ENCODE results near the gene FTCDNL1.

The FTCDNL1 gene

GRCh38 chr2:199851501-199851810 is 464 bp upstream of the FTCDNL1 start:
- DNase-seq: no peak

GRCh38 chr2:199850218-199850717 is 724 bp downstream of the FTCDNL1 start:
- no peaks in the 10 kb centered on the region for H3K36me3 ChIP-seq (ENCODE audit: control insufficient read depth in 1 of 2, insufficient read depth in 2 of 2, low read length in 2 of 2)
- no peak overlapping the region for H4K91ac ChIP-seq (ENCODE audit: low read depth, low read length)
- H4K12ac ChIP-seq (ENCODE audit: low read depth, low read length): peak overlapping the region; percentile 4
- peak overlapping the region; percentile 90 for H3K4me2 ChIP-seq (ENCODE audit: low read length)
- H3K9ac ChIP-seq (ENCODE audit: low read length): peak overlapping the region; percentile 8
- no peak overlapping the region for H2BK12ac ChIP-seq (ENCODE audit: low read length)
- H2BK5ac ChIP-seq (ENCODE audit: low read depth, low read length, poor library complexity): no peak overlapping the region
- H3K4me1 ChIP-seq (ENCODE audit: control insufficient read depth in 1 of 2, insufficient read depth in 2 of 2, low read length in 2 of 2): peaks cover 0 to 2% of the 10 kb centered on the region in 2 experiments
- H2AK5ac ChIP-seq (ENCODE audit: low read length): no peak overlapping the region
- peak overlapping the region; percentile 87 for H4K8ac ChIP-seq (ENCODE audit: low read depth, low read length)
- H2BK120ac ChIP-seq (ENCODE audit: insufficient read depth, low read length, poor library complexity): no peak overlapping the region
- H3K79me1 ChIP-seq (ENCODE audit: low read length): peaks cover 4% of the 10 kb centered on the region
- no peak overlapping the region for H3K27ac ChIP-seq (ENCODE audit: low read depth, low read length)
- peaks cover 2% of the 10 kb centered on the region for H3K79me2 ChIP-seq (ENCODE audit: control insufficient read depth, insufficient read depth, low read length, poor library complexity)
- no CpG with 5 or more reads among the region's 12 CpGs for WGBS (ENCODE audit: extremely low coverage, insufficient coverage, insufficient read length)
- peak overlapping the region; percentile 78 for H3K4me3 ChIP-seq (ENCODE audit: low read depth, low read length)
- no peak overlapping the region for H3K4ac ChIP-seq (ENCODE audit: low read depth, low read length)
- peak overlapping the region; percentile 98 for H2AFZ ChIP-seq (ENCODE audit: insufficient read depth, low read length, poor library complexity)
- H3K18ac ChIP-seq (ENCODE audit: low read length): no peak overlapping the region
- DNase-seq: no peak
- H3K14ac ChIP-seq (ENCODE audit: low read length): no peak overlapping the region
- H3K27me3 ChIP-seq (ENCODE audit: insufficient read depth, low read length): no peaks in the 10 kb centered on the region
- H3K9me3 ChIP-seq (ENCODE audit: insufficient read depth, low read depth, low read length): no peaks in the 10 kb centered on the region
- no peak overlapping the region for H3K23ac ChIP-seq (ENCODE audit: low read length)

More at GRCh38 chr2:199851501-199851810, 464 bp upstream of the FTCDNL1 start:
- Histone ChIP-seq H4K91ac (ENCODE audit: low read depth, low read length) (no peak overlapping the region), H2BK5ac (ENCODE audit: low read depth, low read length, poor library complexity) (no peak overlapping the region), H3K27ac (ENCODE audit: low read depth, low read length) (no peak overlapping the region), H3K4ac (ENCODE audit: low read depth, low read length) (no peak overlapping the region), H3K23ac (ENCODE audit: low read length) (no peak overlapping the region), H3K36me3 (ENCODE audit: control insufficient read depth in 1 of 2, insufficient read depth in 2 of 2, low read length in 2 of 2) (no peaks in the 10 kb centered on the region), H3K4me1 (ENCODE audit: control insufficient read depth in 1 of 2, insufficient read depth in 2 of 2, low read length in 2 of 2) (peaks cover 0 to 2% of the 10 kb centered on the region in 2 experiments), H2AFZ (ENCODE audit: insufficient read depth, low read length, poor library complexity) (peak overlapping the region; percentile 59), H4K12ac (ENCODE audit: low read depth, low read length) (no peak overlapping the region), H2AK5ac (ENCODE audit: low read length) (no peak overlapping the region), H2BK12ac (ENCODE audit: low read length) (no peak overlapping the region), H3K4me2 (ENCODE audit: low read length) (peak overlapping the region; percentile 90), H3K79me1 (ENCODE audit: low read length) (peaks cover 4% of the 10 kb centered on the region), H3K14ac (ENCODE audit: low read length) (no peak overlapping the region), H3K18ac (ENCODE audit: low read length) (no peak overlapping the region), H3K27me3 (ENCODE audit: insufficient read depth, low read length) (no peaks in the 10 kb centered on the region), H3K4me3 (ENCODE audit: low read depth, low read length) (no peak overlapping the region), H3K9me3 (ENCODE audit: insufficient read depth, low read depth, low read length) (no peaks in the 10 kb centered on the region), H3K79me2 (ENCODE audit: control insufficient read depth, insufficient read depth, low read length, poor library complexity) (peaks cover 2% of the 10 kb centered on the region), H3K9ac (ENCODE audit: low read length) (no peak overlapping the region), H4K8ac (ENCODE audit: low read depth, low read length) (peak overlapping the region; percentile 66), H2BK120ac (ENCODE audit: insufficient read depth, low read length, poor library complexity) (no peak overlapping the region)
- no CpG with 5 or more reads among the region's 8 CpGs for WGBS (ENCODE audit: extremely low coverage, insufficient coverage, insufficient read length)

DNA sequence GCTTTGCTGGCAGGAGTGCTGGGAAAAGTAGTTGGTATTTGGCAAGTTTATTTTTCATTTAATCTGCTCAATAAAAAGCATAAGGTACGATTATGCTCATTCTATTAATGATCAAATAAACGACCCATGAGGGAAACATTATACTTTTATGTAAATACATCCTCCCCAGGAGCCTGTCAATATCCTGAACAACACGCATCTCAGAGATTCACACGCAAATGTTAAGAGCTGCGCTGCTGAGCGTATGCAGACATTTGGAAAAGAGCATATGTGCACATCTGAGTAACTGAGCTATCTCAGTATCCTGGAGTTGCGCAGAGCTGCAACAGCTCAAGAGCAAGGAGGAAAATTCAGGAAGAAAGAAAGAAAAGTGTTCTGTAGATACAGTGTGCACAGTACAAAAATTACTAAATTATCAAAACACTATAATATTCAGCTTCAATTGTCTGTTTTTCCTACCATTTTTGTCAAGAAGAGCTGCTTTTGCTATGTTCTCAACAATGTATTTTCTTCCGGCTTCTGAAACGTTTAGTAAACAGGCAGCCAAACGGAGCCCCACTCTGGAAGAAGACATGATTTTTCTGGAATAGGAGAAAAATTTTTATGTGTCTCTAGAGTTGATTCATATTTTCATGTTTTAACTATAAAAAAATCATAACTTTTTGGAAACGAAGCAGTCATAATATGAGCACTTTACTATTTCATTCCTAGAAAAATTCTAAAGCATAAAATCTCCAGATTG is 2.4 kb downstream of the FTCDNL1 start:
- Histone ChIP-seq H3K27me3 (ENCODE audit: insufficient read depth, low read length) (no peaks in the 10 kb centered on the region), H3K27ac (ENCODE audit: low read depth, low read length) (no peak overlapping the region), H4K91ac (ENCODE audit: low read depth, low read length) (no peak overlapping the region), H2AK5ac (ENCODE audit: low read length) (no peak overlapping the region), H3K9me3 (ENCODE audit: insufficient read depth, low read depth, low read length) (no peaks in the 10 kb centered on the region), H3K9ac (ENCODE audit: low read length) (no peak overlapping the region), H2BK120ac (ENCODE audit: insufficient read depth, low read length, poor library complexity) (no peak overlapping the region), H4K12ac (ENCODE audit: low read depth, low read length) (no peak overlapping the region), H3K36me3 (ENCODE audit: control insufficient read depth in 1 of 2, insufficient read depth in 2 of 2, low read length in 2 of 2) (no peaks in the 10 kb centered on the region), H2BK12ac (ENCODE audit: low read length) (no peak overlapping the region), H3K79me2 (ENCODE audit: control insufficient read depth, insufficient read depth, low read length, poor library complexity) (peaks cover 2% of the 10 kb centered on the region), H3K14ac (ENCODE audit: low read length) (no peak overlapping the region), H3K23ac (ENCODE audit: low read length) (no peak overlapping the region), H3K4me3 (ENCODE audit: low read depth, low read length) (no peak overlapping the region), H4K8ac (ENCODE audit: low read depth, low read length) (no peak overlapping the region), H3K4me2 (ENCODE audit: low read length) (no peak overlapping the region), H2BK5ac (ENCODE audit: low read depth, low read length, poor library complexity) (no peak overlapping the region), H3K4me1 (ENCODE audit: control insufficient read depth in 1 of 2, insufficient read depth in 2 of 2, low read length in 2 of 2) (peaks cover 0 to 2% of the 10 kb centered on the region in 2 experiments), H2AFZ (ENCODE audit: insufficient read depth, low read length, poor library complexity) (no peak overlapping the region), H3K4ac (ENCODE audit: low read depth, low read length) (no peak overlapping the region), H3K79me1 (ENCODE audit: low read length) (peaks cover 4% of the 10 kb centered on the region), H3K18ac (ENCODE audit: low read length) (no peak overlapping the region)
- no CpG with 5 or more reads among the region's 11 CpGs for WGBS (ENCODE audit: extremely low coverage, insufficient coverage, insufficient read length)
- no peak for DNase-seq

- H3K23ac ChIP-seq (ENCODE audit: low read length): no peak overlapping the region
- H3K9ac ChIP-seq (ENCODE audit: low read length): no peak overlapping the region
- H4K12ac ChIP-seq (ENCODE audit: low read depth, low read length): no peak overlapping the region
- no peak overlapping the region for H2AFZ ChIP-seq (ENCODE audit: insufficient read depth, low read length, poor library complexity)
- no peak overlapping the region for H3K4me3 ChIP-seq (ENCODE audit: low read depth, low read length)
- H3K4ac ChIP-seq (ENCODE audit: low read depth, low read length): no peak overlapping the region
- no peaks in the 10 kb centered on the region for H3K9me3 ChIP-seq (ENCODE audit: insufficient read depth, low read depth, low read length)
- no peaks in the 10 kb centered on the region for H3K27me3 ChIP-seq (ENCODE audit: insufficient read depth, low read length)
- H2AK5ac ChIP-seq (ENCODE audit: low read length): no peak overlapping the region
- no peak overlapping the region for H2BK12ac ChIP-seq (ENCODE audit: low read length)
- no peak for DNase-seq
- peaks cover 2% of the 10 kb centered on the region for H3K79me2 ChIP-seq (ENCODE audit: control insufficient read depth, insufficient read depth, low read length, poor library complexity)
- H4K91ac ChIP-seq (ENCODE audit: low read depth, low read length): no peak overlapping the region
- peaks cover 0 to 2% of the 10 kb centered on the region in 2 experiments for H3K4me1 ChIP-seq (ENCODE audit: control insufficient read depth in 1 of 2, insufficient read depth in 2 of 2, low read length in 2 of 2)
- H3K36me3 ChIP-seq (ENCODE audit: control insufficient read depth in 1 of 2, insufficient read depth in 2 of 2, low read length in 2 of 2): no peaks in the 10 kb centered on the region
- no peak overlapping the region for H2BK5ac ChIP-seq (ENCODE audit: low read depth, low read length, poor library complexity)
- H3K27ac ChIP-seq (ENCODE audit: low read depth, low read length): no peak overlapping the region
- peaks cover 4% of the 10 kb centered on the region for H3K79me1 ChIP-seq (ENCODE audit: low read length)
- no CpG with 5 or more reads among the region's 2 CpGs for WGBS (ENCODE audit: extremely low coverage, insufficient coverage, insufficient read length)
- no peak overlapping the region for H3K4me2 ChIP-seq (ENCODE audit: low read length)
- no peak overlapping the region for H4K8ac ChIP-seq (ENCODE audit: low read depth, low read length)
- no peak overlapping the region for H3K14ac ChIP-seq (ENCODE audit: low read length)
- H3K18ac ChIP-seq (ENCODE audit: low read length): no peak overlapping the region
- H2BK120ac ChIP-seq (ENCODE audit: insufficient read depth, low read length, poor library complexity): no peak overlapping the region
Observed at GRCh38 chr2:199847181-199847864, 3.7 kb downstream of the FTCDNL1 start.

Data from trophoblast cell (in vitro differentiated cells and primary cell).